Glutamatergic neuron (in vitro differentiated cells): Measurements from ENCODE around the gene RIC8B. TPM values are rescaled to one million over a fixed set of nuclear protein-coding genes. Genes with fewer than 3 reads are reported as not detected.

Experiments
- DNase-seq: peaks from one replicate; pipeline ENCODE4 v3.0.0; 2022
- H3K27ac Mint-ChIP-seq: one replicate; pipeline ENCODE4 v1.8.0; 2020; ENCODE audit warnings: mild to moderate bottlenecking, mixed read lengths, inconsistent platforms; ENCODE audit not compliant: unreplicated experiment
- H3K27me3 Mint-ChIP-seq: one replicate; pipeline ENCODE4 v1.8.0; 2020; ENCODE audit warnings: mild to moderate bottlenecking, moderate library complexity, mixed read lengths, inconsistent platforms; ENCODE audit not compliant: unreplicated experiment
- H3K36me3 Mint-ChIP-seq: one replicate; pipeline ENCODE4 v1.8.0; 2020; ENCODE audit warnings: mild to moderate bottlenecking, mixed read lengths, inconsistent platforms; ENCODE audit not compliant: unreplicated experiment
- H3K4me1 Mint-ChIP-seq: one replicate; pipeline ENCODE4 v1.8.0; 2020; ENCODE audit warnings: mild to moderate bottlenecking, low read depth, mixed read lengths, inconsistent platforms; ENCODE audit not compliant: unreplicated experiment
- H3K4me3 Mint-ChIP-seq: one replicate; pipeline ENCODE4 v1.8.0; 2020; ENCODE audit warnings: mild to moderate bottlenecking, mixed read lengths, inconsistent platforms; ENCODE audit not compliant: unreplicated experiment
- H3K9me3 Mint-ChIP-seq: one replicate; pipeline ENCODE4 v1.8.0; 2020; ENCODE audit warnings: mild to moderate bottlenecking, moderate library complexity, mixed read lengths, inconsistent platforms; ENCODE audit not compliant: unreplicated experiment
- total RNA-seq: library from RNA; stranded (reverse); fragmentation: NEBNext Ultra II Directional; extraction: Animal tissue kit (Norgen Biotek cat#: 25700); gene quantifications from one replicate; pipeline ENCODE4 v1.2.1, GENCODE V29; 2021; ENCODE audit not compliant: unreplicated experiment
- TF ChIP-seq, protein P1 (sequence below): fragments of 200-600 bp; sonication (generic); IDR thresholded peaks from one replicate; pipeline ENCODE4 v1.5.0; 2021; ENCODE audit not compliant: partially characterized antibody, unreplicated experiment

RIC8B gene
- total RNA-seq, 1 donor from 2014 or later, result 21.3 TPM

DNA sequence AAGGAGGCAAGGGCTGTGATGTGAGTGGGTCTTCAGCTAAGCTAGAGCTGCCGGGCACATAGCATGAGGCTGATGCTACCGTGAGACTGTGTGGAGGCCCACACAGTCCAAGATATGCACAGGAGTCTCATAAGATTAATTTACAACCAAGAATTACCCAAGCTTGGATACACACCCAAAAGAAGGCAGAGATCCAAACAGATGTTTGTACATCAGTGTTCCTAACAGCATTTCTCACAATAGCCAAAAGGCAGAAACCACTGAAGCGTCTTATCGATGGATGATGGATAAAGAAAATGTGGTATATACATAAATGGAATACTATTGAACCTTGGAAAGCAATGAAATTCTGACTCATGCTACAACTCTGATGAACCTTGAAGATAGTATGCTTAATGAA lies 40.8 kb upstream of the RIC8B start:
- H3K27me3 Mint-ChIP-seq, result peaks cover 3% of the 10 kb centered on the region
- no peaks in the 10 kb centered on the region for H3K36me3 Mint-ChIP-seq
- H3K4me1 Mint-ChIP-seq, result no peaks in the 10 kb centered on the region
- DNase-seq, result no peak
- no peaks in the 10 kb centered on the region for H3K9me3 Mint-ChIP-seq
- H3K4me3 Mint-ChIP-seq, result no peak overlapping the region
- no peak overlapping the region for H3K27ac Mint-ChIP-seq
- TF ChIP-seq, protein P1, sequence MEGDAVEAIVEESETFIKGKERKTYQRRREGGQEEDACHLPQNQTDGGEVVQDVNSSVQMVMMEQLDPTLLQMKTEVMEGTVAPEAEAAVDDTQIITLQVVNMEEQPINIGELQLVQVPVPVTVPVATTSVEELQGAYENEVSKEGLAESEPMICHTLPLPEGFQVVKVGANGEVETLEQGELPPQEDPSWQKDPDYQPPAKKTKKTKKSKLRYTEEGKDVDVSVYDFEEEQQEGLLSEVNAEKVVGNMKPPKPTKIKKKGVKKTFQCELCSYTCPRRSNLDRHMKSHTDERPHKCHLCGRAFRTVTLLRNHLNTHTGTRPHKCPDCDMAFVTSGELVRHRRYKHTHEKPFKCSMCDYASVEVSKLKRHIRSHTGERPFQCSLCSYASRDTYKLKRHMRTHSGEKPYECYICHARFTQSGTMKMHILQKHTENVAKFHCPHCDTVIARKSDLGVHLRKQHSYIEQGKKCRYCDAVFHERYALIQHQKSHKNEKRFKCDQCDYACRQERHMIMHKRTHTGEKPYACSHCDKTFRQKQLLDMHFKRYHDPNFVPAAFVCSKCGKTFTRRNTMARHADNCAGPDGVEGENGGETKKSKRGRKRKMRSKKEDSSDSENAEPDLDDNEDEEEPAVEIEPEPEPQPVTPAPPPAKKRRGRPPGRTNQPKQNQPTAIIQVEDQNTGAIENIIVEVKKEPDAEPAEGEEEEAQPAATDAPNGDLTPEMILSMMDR, result no peak

DNA sequence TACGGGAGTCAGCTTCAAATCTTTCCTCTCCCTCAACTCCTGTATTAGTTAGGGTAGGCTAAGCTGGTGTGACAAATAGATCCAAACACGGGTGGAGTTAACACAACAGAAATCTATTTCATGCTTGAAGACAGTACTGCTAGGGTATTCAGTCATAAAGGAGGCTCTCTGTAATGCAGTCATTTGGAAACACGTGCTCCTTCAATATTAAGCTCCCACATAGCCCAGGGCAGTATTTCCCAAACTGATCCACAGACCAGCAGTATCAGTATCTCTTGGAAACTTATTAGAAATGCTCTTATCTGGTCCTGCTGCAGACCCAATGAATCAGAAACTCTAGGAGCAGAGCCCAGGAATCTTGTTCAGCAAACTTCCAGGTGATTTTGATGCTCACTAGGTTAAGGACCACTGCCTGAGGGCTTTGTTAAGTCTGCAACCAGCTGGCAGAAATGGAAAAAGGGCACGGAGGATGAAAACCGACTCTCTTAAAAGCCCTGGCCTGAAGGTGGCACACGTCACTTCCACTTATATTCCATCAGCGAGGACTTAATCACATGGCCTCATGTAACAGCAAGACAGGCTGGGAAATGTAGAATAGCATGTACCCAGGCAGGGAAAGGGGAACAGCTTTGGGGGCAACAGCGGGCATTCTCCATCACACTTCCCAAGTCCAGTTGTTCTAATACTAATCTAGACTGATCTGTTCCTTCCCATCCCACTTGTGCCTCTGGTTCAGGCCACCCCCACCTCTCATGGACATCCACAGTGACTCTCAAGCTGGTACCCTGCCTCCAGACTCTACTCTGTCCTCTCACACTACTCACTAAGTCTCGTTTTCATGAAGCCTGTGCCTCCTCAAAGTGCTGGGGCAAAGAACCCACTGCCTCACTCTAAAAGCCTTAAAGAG lies 38.2 kb upstream of the RIC8B start:
- TF ChIP-seq, protein P1, result no peak
- H3K27me3 Mint-ChIP-seq, result peaks cover 2% of the 10 kb centered on the region
- H3K36me3 Mint-ChIP-seq, result no peaks in the 10 kb centered on the region
- H3K9me3 Mint-ChIP-seq, result no peaks in the 10 kb centered on the region
- no peak overlapping the region for H3K4me3 Mint-ChIP-seq
- H3K4me1 Mint-ChIP-seq, result no peaks in the 10 kb centered on the region
- DNase-seq, result no peak
- no peak overlapping the region for H3K27ac Mint-ChIP-seq

DNA sequence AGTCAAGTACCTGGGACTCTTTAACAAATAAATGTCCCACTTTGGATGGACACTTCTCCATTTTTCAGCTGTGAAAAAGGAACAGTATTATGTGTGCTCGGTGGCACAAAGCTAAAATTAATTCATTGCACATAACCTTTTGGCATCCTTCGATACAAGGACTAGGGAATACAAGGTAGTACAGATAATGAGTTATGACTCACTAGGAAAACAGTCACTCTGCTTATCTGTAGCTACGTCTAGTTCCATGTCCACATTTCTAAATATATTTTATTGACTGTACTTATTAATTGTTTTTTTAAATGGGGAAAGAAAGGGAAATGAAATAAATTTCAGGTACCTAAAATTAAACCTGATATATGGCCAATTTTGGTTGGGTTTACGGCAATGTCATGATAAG lies 35.2 kb upstream of the RIC8B start:
- TF ChIP-seq, protein P1, result no peak
- H3K4me1 Mint-ChIP-seq, result no peaks in the 10 kb centered on the region
- no peak overlapping the region for H3K27ac Mint-ChIP-seq
- no peaks in the 10 kb centered on the region for H3K9me3 Mint-ChIP-seq
- H3K27me3 Mint-ChIP-seq, result no peaks in the 10 kb centered on the region
- H3K4me3 Mint-ChIP-seq, result no peak overlapping the region
- H3K36me3 Mint-ChIP-seq, result no peaks in the 10 kb centered on the region
- DNase-seq, result no peak

DNA sequence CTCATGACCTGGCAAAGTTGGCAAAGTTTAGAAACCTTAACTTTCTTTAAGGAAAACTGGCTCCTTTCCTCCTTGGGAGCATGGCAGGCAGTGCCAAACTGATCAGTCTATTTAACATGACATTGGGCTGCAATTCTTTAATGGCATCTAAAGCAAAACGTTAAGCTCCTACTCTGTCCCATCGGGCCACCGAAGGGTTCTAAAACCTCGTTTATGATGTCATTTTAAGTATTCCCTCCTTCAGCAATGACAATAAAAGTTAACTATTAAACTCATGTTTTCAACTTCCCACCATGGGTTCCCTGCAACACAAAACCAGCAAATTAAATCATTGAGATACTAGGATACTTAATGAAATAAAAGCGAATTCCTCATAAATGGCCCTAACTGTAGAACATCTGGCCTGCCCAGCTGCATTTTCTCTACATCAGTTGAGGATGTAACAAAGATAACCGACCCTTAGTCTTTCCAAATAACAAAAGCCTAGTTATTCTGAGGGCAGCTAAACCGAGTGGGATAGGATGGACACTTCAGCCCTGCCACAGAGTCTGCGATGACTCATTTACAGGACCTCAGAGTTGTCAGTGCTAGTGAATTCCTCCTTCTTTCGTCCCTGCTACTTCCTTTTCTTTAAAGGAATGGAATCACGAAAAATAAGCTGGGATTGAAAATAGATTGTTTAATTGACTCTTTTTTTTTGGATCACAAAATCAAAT lies 34.5 kb upstream of the RIC8B start:
- H3K4me1 Mint-ChIP-seq, result no peaks in the 10 kb centered on the region
- no peaks in the 10 kb centered on the region for H3K36me3 Mint-ChIP-seq
- no peak for DNase-seq
- TF ChIP-seq, protein P1, result no peak
- H3K27me3 Mint-ChIP-seq, result no peaks in the 10 kb centered on the region
- H3K27ac Mint-ChIP-seq, result no peak overlapping the region
- H3K4me3 Mint-ChIP-seq, result no peak overlapping the region
- H3K9me3 Mint-ChIP-seq, result no peaks in the 10 kb centered on the region

DNA sequence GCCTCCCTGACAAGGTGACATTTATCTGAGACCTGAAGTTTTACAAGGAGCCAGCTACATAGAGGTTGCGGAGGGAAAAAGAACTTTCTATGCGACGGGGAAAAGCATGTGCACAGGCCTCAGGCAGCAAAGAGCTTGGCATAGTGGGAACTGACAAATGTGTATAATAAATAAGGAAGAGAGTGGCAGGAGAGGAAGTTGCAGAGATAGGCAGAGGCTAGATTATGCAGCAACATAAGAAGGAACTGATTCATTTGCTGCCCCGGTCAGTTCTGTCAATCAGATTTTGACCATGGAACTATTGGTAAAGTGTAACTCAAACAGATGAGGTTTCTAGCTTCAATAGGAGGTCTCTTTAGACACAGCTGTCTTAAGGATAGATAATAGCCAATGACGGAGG lies 33.7 kb upstream of the RIC8B start:
- Mint-ChIP-seq H3K36me3 (no peaks in the 10 kb centered on the region), H3K9me3 (no peaks in the 10 kb centered on the region), H3K27ac (no peak overlapping the region), H3K27me3 (no peaks in the 10 kb centered on the region), H3K4me1 (no peaks in the 10 kb centered on the region), H3K4me3 (no peak overlapping the region)
- TF ChIP-seq, protein P1, result no peak
- no peak for DNase-seq
